ENCODE measurements around the gene SMAD7. TPM values are rescaled to one million over a fixed set of nuclear protein-coding genes. Genes with fewer than 3 reads are reported as not detected.

The SMAD7 gene, protein sequence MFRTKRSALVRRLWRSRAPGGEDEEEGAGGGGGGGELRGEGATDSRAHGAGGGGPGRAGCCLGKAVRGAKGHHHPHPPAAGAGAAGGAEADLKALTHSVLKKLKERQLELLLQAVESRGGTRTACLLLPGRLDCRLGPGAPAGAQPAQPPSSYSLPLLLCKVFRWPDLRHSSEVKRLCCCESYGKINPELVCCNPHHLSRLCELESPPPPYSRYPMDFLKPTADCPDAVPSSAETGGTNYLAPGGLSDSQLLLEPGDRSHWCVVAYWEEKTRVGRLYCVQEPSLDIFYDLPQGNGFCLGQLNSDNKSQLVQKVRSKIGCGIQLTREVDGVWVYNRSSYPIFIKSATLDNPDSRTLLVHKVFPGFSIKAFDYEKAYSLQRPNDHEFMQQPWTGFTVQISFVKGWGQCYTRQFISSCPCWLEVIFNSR
- total RNA-seq (2021), result 11.4 and 12.0 TPM in 2 replicates
- Bru-seq, nascent RNA, result percentile 63 among the genes with signal in this experiment
- BruChase-seq, experiment 1, labeled RNA remaining after a 2-hour chase, result percentile 67 among the genes with signal in this experiment
- percentile 62 among the genes with signal in this experiment for BruChase-seq, experiment 2, labeled RNA remaining after a 6-hour chase
- long read RNA-seq, full-length matches to known transcripts, result 8 of 10 reads
- long read RNA-seq, partial matches to known transcripts, result 0 of 10 reads
- long read RNA-seq, other reads (novel, unspliced or antisense), result 2 of 10 reads

DNA sequence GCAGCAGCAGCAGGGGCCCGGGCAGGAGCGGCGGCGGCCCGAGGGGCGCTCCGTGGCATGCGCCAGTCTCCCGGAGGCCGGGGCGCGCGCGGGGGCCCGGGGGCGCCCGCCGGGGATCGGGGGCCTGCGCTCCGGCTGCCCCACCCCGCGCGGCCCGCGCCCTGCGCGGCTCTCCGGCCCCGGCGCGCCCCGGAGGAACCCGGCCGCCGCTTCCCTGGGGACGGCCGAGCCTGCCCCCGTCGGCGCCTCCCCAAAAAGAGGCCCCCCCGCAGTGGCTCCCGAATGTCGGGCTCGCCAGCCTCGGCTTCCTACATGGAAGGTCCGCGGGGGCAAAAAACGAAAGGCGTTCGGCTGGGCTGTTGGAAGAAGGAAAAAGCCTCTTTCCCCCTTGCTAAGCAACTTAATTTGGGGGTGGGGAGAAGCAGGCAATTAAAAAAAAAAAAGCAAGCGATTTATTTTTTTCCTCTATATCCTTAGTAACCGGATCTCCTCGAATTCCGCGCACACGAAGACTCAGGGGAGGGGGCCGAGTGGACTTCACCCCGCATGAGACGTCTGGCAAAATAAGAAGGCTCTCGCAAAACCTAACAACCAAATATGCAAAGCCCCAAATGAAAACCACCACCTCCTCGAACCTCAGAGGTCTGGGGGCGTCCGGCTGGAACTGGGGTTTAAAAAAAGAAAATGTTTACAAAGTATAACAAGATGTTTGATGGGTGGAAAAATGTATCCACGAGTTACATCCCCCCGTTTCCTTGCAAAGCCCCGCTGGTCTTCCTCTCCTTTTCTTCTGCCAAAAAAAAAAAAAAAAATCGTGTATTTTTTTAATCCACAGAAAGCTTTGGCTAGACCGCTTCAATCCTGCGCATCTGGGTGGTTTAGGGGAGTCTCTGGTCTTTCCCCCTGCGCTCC, at the start of gene SMAD7:
Gene SMAD7, minus strand, starts transcription at position 430 of the 912 bp plus-strand sequence. CDS start 541 bp downstream, outside the sequence.
- peak; percentile 48 for DNase-seq (ENCODE audit: low spot score)
- Histone ChIP-seq H3K4me1 (ENCODE audit: insufficient read depth, low read length, poor library complexity, severe bottlenecking) (peaks cover 22% of the 10 kb centered on the region), H3K27me3 (replicated peaks; ENCODE audit: insufficient read depth, low read depth, low read length, poor library complexity) (no peaks in the 10 kb centered on the region), H3K4me3 (ENCODE audit: low read depth, low read length, poor library complexity, severe bottlenecking) (peak within 1 kb of the TSS; percentile 73), H3K9me3 (ENCODE audit: low read depth, low read length, poor library complexity, severe bottlenecking) (no peaks in the 10 kb centered on the region), H3K36me3 (ENCODE audit: insufficient read depth, low read length, poor library complexity, severe bottlenecking) (no peaks in the 10 kb centered on the region), H3K27ac (ENCODE audit: low read depth, low read length, poor library complexity, severe bottlenecking) (peak within 1 kb of the TSS; percentile 67)
- ChIA-PET POLR2A (ENCODE audit: low non-redundant PET) (no interaction called here), CTCF (no interaction called here)
- BruUV-seq (replicated peaks), result TSS peak; percentile 54
- no peak for TF ChIP-seq EZH2 (IDR thresholded peaks at IDR 0.05; ENCODE audit: borderline replicate concordance, low read depth, low read length, poor library complexity, severe bottlenecking)
- TF ChIP-seq, protein P1, sequence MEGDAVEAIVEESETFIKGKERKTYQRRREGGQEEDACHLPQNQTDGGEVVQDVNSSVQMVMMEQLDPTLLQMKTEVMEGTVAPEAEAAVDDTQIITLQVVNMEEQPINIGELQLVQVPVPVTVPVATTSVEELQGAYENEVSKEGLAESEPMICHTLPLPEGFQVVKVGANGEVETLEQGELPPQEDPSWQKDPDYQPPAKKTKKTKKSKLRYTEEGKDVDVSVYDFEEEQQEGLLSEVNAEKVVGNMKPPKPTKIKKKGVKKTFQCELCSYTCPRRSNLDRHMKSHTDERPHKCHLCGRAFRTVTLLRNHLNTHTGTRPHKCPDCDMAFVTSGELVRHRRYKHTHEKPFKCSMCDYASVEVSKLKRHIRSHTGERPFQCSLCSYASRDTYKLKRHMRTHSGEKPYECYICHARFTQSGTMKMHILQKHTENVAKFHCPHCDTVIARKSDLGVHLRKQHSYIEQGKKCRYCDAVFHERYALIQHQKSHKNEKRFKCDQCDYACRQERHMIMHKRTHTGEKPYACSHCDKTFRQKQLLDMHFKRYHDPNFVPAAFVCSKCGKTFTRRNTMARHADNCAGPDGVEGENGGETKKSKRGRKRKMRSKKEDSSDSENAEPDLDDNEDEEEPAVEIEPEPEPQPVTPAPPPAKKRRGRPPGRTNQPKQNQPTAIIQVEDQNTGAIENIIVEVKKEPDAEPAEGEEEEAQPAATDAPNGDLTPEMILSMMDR (conservative IDR thresholded peaks at IDR 0.05; ENCODE audit: low read depth, low read length), result no peak
- intact Hi-C loops (cut with micrococcal nuclease; ENCODE audit: unreplicated experiment), result loop anchor here (2.0 kb wide), 1 partner anchor 116 kb away; no protein-coding TSS in a partner anchor

DNA sequence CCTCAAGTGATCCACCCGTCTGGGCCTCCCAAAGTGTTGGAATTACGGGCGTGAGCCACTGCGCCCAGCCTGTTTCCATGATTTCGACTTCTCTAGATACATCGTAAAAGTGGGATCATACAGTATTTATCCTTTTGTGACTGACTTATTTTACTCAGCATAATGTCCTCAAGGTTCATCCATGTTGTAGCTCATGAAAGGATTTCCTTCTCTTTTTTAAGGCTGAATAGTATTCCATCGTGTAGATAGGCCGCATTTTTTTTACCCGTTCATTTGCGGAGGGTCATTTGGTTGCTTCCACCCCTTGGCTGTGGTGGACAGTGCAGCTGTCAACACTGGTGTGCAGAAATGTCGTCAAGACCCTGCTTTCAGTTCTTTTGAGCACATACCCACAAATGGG, 48.8 kb upstream of the SMAD7 start:
- POLR2A ChIA-PET (ENCODE audit: low non-redundant PET), result no interaction called here
- no peaks in the 10 kb centered on the region for H3K9me3 ChIP-seq (ENCODE audit: low read depth, low read length, poor library complexity, severe bottlenecking)
- H3K4me3 ChIP-seq (ENCODE audit: low read depth, low read length, poor library complexity, severe bottlenecking), result no peak overlapping the region
- no peaks in the 10 kb centered on the region for H3K36me3 ChIP-seq (ENCODE audit: insufficient read depth, low read length, poor library complexity, severe bottlenecking)
- H3K4me1 ChIP-seq (ENCODE audit: insufficient read depth, low read length, poor library complexity, severe bottlenecking), result peaks cover 20% of the 10 kb centered on the region
- CTCF ChIA-PET, result no interaction called here
- no peak for DNase-seq (ENCODE audit: low spot score)
- intact Hi-C loops (cut with micrococcal nuclease; ENCODE audit: unreplicated experiment), result no loop called here
- no peak overlapping the region for H3K27ac ChIP-seq (ENCODE audit: low read depth, low read length, poor library complexity, severe bottlenecking)
- TF ChIP-seq, protein P1 (conservative IDR thresholded peaks at IDR 0.05; ENCODE audit: low read depth, low read length), result no peak
- TF ChIP-seq EZH2 (IDR thresholded peaks at IDR 0.05; ENCODE audit: borderline replicate concordance, low read depth, low read length, poor library complexity, severe bottlenecking), result no peak
- no peaks in the 10 kb centered on the region for H3K27me3 ChIP-seq (replicated peaks; ENCODE audit: insufficient read depth, low read depth, low read length, poor library complexity)
- no TSS peak for BruUV-seq (replicated peaks)

All from A673 (cell line).